SHP77 treated with DMSO at 0.1 percent for 48 hours (cell line): Measurements from ENCODE around the gene SHF.
A peak's percentile ranks its signal among the peaks of the same experiment; 100 is the strongest.

Source experiments
- DNase-seq: peaks from one replicate; lab custom pipeline; 2025; lab: John Stamatoyannopoulos, UW

Gene SHF

DNA sequence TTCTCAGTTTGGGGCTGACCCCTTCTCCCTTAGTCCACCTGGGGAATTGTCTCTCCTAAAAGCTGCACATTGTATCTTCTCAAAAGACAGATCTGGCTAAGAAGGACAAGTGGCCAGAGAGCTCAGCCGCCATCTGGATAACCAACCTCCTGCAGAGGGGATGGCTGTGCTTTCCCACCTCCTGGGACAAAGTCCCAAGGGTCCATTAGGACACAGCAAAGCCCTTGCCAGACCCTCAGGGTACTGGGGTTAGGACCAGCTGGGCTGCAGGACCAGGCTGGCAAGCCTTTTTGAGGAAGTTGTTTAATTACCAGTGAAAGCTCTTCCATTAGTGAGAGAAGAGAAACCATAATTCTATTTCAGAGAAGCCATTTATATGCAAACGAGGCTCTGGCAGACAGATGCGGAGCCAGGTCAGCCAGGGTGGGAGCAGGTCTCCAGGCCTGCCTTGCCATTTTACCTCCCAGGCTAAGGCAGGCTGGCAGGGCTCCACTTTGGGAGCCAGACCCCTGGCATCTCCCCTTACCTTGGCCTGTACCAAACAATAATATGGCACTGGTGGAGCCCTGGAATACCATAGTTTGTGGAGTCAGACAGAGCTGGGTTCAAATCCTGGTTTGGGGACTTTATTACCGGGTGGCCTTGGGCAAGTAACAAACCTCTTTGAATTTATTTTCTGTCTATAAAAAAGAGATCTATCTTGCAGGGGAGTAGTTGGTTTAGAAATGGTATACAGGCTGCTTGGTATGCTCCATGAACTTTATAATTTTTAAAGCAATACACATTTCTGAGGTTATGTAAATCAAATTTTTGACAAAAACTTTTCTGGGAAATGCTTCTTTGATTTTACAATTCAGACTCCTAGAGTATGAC lies 17.9 kb downstream of the SHF start:
- no peak for DNase-seq

DNA sequence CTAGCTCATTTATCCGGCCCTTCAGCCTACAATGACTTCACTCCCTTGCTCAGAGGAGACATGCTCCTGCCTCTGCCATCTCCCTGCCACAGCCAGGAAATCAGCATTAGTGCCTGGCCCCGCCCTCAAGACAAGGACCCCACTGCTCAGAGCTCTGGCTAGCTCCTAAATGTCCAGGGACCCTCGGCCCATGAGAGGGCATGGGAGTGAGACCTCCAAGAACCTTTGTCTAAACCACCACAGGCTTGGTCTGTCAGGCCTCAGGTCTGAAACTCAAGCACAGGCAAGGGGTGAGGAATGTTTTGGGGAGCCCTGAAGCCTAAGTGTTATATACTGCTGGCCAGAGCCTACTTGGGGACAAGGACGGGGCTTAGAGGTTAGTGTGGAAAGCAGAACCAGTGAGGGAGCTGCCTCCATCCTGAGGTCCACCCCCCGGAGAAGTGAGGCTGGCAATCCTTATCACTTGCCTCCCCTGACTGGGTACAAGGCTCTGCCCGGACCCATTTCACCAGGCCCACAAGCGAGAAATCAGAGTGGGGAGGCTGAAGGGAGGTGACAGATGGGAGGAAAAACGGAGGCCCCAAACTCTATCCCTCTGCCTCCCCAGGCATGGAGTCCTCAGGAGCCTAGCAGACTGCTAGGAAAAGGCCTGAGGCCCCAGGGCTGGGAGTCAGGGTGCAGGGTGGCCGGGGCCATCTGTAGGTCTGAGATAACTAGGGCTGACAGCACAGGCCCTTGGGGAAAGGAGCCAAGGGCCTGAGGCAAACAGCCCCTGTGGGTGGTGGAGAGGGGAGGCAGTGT lies 18.8 kb downstream of the SHF start:
- DNase-seq: no peak

DNA sequence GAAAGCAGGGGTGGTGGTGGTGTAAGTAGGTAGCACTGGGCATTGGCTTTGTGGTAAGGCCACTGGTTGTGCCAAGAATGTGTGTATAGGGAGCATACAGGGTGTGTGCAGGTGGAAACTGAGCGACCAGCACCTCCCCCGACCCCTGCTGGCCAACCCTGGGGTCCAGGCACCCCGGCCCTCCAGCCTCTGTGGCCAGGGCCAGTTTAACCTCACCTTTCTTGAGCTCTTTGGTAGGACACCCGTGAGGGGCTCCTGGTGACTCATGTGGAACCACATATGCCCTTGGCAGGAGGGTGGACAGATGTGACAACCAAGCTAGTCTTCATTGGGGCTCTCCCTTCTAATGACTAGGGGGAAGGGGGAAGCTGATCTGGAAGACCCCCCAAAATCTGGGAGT lies 19.5 kb downstream of the SHF start:
- DNase-seq: no peak

DNA sequence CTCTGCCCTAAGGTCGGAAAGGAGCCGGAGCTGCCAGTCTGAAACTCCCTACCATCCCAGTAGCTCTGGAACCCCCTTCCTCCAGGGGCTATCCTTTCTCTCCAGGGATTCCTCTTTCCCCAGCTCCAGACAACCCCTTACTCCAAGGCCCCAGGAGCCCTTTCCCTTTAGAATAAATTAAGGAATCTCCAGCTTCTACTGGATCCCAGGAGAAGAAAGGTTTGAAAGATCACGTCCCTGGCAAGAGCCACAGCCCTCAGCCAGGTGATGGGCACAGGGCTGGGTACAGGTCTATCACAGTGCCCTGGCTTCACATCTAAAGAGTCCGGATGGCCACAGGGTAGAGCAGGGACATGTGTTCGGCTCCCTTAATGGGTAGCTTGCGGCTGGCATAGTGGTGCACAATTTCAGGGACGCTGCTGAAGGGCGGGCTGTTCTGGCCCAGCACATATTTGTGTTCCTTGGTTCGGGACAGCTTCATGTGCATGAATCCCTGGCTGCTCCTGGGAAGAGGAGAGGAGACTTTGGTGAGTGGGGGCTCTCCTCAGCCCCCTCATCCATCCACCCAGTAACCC lies 20.0 kb downstream of the SHF start:
- DNase-seq: no peak

DNA sequence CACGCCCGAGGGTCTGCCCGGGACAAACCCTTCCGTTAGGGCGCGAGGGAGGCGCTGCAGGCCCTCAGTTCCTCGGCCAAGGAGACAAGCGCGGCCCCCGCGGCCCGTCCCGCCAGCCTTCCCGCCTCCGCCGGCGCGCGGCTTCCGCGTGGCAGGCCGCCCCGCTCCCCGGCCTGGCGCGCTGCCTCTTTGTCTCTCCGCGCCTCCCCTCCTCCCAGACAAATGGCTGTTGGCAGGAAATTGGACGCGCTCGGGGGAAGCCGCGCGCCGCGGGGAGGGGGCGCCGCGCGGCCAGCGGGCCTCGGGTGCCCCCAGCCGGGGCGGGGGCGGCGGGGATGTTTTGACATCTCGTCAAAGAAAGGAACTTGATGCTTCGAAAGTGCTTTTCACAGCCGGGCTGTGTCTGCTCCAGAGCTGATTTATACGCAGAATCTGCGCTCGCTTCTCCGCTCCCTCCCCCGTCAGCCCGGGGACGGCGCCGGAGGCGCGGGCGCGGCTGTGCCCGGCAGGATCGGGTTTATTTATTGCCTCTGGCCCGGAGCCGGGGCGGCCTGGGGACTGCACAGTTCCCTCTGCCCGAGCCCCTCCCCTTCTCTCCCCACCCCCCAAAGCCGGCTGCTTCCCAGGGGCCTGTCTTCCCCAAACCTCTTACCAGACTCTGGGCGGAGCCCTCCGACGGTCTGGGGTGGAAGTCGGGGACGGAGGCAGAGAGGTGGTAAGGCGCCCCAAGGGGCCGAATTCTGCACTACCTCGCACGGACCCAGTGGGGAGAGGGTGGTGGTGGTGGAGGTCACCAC lies 20.7 kb downstream of the SHF start:
- DNase-seq: peak; percentile 48

DNA sequence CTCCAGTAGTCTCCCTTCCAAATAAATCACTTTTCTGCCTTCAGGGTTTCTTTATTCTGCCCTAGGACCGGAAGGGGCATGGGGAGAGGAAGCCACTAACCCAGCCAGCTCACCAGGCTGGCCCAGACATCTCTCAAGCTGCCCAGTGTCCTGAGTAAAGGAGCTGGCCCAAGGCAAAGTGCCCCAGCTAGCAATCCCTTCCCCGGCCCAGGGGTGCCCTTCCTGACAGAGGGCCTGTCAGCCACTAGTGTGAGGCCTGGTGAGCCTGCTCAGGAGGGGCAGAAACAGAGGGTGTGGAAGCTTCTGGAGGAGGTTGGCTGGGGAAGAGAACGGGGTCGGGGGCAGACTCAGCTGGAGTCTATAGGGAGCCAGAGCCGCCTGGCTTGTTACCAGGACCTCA lies 22.2 kb downstream of the SHF start:
- no peak for DNase-seq

DNA sequence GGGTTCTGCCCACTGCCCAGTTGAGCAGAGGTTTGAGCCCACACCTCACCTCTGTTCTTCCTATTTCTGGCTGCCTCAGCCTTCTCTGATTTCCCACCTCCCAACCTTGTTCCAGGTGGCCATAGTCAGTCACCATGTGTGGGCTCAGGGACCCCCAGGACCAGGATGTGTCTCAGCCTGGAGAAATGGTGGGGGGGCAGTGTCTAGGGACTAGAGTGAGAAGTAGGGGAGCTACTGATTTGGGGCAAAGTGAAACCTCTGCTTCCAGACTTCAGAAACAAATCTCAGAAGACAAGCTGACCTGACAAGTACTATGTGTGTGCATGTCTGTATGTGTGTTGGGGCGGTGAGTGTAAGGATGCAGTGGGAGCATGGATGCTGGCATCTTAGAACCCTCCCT lies 22.9 kb downstream of the SHF start:
- no peak for DNase-seq

DNA sequence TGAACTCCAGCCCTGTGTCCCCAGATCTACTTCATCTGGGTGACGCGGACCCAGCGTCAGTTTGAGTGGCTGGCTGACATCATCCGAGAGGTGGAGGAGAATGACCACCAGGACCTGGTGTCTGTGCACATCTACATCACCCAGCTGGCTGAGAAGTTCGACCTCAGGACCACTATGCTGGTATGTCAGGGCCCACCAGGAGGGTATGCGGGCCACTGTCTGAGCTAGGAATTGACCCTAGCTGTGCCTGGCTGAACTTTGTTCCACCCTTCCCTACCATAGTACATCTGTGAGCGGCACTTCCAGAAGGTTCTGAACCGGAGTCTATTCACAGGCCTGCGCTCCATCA lies 24.3 kb downstream of the SHF start:
- DNase-seq: no peak

DNA sequence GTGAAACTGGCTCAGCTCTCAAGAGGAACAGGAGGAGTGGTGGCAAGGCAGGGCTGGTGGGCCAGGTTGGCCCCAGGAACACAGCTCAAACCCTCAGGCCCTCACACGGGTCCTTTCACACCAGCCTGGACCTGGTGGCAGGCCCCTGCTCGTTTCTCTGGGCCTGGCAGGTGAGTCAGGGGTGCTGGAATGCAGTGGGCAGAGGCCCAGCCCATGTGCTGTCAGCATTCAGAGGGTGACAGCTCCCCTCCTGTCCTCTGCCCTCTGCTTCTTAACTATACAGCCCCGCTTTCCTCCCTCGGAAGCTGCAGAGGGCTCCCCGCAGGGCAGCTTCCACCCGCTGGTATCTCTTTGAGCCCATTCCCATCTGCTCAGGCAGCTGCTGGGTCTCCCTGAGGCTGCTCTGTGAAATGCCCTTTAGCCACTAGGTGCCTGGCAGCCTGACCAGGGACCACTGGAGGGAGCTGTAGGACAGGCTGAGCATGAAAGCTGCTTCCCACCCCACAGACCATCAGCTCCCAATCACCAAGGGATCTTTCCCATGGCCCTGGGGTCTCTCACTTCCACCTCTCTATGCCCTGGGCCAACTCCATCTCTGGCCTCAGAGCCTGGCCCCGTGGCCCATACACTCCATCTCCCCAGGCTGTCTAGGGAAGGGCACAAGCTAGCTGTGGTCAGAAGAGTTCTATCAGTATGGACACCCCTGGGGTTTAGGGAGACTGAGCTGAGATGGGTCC lies 24.8 kb downstream of the SHF start:
- DNase-seq: peak; percentile 57

DNA sequence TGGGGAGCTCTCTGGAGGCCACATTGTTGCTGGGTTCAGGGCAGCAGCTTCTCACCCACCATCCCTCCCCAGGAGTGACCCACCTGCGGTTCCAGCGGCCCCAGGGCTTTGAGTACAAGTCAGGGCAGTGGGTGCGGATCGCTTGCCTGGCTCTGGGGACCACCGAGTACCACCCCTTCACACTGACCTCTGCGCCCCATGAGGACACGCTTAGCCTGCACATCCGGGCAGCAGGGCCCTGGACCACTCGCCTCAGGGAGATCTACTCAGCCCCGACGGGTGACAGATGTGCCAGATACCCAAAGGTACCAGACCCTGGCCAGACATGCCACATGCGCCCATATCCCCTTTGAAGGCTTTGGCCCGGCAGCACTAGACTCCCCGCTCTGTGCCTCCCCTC lies 26.1 kb downstream of the SHF start:
- DNase-seq: no peak

DNA sequence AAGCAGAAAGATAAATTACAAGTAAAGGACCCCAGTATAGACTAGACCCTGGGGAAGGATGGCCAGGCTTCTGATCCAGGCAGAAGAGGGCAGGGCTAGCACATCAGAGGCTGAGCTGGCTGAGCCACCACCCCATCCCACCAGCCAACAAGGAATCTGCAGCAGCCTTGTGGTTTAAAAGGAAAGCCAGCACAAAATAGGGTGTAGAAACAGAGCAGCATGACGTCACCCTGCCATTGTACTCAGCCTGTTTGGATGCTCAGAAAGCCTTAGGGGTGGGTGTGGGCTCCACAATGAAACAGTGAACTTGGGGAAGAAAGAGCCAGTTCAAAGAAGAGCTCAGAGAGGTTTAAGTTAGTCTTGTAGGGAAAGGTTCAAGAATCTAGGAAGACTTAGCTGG lies 29.8 kb downstream of the SHF start:
- no peak for DNase-seq

DNA sequence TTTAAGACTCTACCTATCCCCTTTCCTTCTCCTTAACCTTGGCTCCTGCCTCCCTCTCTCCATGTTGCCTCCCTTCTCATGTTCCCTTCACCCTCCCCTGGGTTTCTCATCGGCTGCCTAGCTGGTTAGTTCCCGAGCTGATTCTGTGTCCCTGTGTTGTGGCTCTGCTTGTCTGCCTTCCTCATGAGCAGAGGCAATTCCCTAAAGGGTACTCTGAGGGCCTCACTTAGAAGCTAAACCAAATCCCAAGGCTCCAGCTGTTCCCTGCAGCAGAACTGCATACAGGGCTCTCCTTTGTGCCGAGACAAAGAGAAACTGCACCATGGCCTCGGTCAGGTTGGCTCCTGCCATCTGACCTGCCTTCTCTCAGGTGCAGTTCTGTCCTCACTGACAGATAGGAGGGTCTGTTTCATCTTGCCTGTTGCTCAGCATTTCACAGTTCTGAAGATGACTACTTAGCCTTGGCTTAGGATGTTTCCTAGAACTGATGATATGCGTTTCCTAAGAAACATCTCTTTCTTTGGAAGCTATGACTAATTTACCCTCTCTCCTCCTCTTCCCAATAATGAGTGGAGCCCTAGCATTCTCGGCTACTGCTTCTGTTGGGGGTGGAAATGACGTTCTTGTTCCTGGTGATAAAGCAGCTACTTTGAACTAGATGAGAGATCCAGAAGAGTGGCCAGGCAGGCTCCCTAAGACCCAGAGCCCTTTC lies 30.9 kb downstream of the SHF start:
- DNase-seq: no peak

DNA sequence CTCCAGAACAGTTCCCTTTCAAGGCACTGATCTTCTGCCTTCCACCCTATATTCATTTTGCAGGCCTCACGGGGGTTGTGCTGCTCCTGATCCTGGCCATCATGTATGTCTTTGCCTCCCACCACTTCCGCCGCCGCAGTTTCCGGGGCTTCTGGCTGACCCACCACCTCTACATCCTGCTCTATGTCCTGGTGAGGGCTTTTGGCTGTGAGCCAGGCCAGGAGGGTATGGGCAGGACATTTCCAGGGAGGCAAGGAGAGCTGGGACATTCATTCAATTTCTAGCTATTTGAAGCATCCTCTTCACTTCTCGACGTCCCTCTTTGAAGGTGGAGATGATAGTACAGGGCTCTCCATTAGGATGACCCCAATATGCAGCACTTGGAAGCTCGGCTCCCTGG lies 32.0 kb downstream of the SHF start:
- DNase-seq: no peak

DNA sequence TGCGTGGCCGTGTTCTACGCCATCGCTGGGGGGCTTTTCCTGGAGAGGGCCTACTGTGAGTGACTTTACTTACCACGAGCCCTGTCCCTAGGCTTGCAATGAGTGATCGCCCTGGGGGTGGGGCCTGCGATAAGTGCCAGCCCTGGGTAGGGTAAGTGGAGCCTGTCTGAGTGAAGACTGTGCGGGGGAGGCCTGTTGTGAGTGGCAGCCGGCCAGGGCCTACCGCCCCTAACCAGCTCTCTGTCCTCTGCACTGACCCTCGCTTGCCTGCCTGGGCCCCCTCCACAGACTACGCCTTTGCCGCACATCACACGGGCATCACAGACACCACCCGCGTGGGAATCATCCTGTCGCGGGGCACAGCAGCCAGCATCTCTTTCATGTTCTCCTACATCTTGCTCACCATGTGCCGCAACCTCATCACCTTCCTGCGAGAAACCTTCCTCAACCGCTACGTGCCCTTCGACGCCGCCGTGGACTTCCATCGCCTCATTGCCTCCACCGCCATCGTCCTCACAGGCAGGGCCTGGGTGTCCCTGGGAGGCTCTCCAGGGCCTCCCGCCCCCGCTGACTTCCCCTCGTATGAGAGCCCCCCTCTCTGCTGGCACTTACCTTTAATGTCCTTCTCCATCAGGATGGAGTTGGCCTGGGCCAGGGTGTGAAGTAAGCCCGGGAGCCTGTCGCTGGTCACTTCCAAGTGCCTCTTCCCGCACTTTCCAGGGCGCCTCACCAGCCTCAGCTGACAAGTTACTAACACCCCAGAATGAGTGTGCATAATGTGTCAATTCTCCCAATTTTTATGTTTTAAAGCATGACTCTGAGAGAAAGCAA lies 35.6 kb downstream of the SHF start:
- no peak for DNase-seq

DNA sequence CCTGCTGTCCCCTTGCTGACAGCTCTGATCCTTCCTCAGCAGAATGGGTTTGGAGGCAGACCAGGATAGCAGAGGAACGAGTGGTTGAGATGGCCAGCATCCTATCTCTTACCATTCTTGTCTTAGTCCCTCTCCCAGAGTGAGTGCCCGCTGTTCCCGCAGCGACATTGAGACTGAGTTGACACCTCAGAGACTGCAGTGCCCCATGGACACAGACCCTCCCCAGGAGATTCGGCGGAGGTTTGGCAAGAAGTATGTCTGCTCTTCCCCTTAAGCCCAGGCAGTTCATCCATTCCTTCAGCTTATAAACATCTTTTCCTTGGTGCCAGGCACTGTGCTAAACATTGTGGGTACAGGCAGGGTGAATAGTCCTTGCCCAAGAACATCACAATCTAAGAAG lies 36.8 kb downstream of the SHF start:
- DNase-seq: no peak

DNA sequence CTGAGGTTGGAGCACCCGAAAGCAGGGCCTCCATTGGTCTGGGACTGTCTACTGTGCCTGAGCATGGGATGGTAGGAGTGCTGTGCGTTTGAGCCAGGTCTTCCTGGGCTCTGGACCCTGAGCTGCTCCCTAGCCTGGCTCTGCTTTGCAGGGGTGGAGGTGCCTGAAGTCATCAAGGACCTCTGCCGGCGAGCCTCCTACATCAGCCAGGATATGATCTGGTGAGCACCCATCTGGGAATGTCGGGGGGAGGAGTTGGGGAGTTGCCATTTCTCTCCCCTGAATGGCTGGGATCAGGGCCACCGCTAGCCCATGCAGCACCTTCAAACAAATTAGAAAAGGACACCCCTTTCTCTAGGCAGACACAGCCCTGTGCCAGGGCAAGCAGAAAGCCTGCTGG lies 37.3 kb downstream of the SHF start:
- no peak for DNase-seq

DNA sequence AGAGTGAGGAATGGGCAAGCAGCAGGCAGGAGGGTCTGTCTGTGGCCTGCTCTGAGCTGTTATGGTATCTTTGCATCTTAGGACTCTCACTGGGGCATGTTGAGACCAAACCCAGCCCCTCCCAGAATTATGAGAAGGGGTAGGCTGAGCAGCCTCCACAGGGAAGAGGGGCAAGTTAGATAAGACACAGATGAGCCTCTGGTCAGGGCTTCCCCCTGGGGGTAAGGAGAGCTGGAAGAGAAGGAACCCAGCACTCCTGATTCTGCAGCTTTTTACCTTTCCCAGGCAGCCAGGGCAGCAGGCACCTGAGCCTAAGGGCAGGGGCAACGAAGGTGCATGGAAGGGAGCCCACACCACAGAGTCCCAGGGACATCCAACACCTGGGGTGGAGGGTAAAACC lies 38.7 kb downstream of the SHF start:
- no peak for DNase-seq

DNA sequence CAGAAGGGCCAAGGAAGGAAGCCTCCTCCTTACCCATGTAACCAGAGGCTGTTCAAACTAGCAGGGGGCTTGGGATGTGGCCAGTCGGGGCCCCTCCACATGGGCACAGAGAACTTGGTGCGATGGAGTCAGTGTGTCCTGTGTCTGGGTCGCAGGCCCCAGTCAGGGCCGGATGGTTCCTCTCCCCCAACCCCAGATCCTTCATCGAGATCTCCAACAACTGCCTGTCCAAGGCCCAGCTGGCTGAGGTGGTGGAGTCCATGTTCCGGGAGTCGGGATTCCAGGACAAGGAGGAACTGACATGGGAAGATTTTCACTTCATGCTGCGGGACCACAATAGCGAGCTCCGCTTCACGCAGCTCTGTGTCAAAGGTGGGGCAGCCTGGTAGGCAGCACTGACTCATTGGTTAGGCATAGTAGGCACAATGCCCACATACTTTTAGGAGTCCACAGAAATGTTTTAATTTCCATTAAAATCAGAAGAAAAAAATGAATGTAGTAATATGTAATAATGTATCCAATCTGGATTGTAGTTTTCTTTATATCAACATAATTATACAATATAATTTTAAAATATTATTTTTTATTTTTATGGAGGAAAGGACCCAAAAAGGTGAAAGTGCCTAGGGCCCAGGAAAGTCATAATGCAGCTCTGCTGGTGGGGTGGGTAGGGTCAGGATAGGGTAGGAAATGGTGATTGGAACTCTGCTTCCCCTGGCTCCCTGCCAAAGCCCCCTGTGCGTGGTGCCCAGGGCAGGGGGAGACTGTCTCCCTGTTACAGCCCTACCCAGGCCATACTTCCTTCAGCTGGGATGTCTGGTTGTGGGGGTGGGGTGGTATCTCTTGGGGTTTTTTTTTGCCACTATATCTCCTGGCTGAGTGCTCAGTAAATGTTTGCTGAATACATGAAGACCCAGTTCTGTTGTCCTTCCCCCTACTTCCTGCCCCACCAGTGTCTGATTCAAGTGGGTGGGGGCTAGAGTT lies 39.4 kb downstream of the SHF start:
- DNase-seq: no peak

DNA sequence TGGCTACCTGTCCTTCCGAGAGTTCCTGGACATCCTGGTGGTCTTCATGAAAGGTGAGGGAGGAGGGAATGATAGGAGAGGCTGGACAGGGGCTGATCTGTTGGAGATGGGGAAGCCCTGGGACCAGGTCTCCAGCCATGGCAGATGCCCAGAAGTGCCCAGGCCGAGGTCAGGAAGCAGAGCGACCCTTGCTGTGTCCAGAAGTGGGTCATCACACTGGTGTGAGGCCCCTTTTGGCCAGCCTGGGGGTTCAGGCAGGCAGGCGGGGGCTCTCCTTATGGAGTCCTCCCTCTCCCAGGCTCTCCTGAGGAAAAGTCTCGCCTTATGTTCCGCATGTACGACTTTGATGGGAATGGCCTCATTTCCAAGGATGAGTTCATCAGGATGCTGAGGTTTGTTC lies 40.2 kb downstream of the SHF start:
- no peak for DNase-seq
